ENCODE data around the gene NRXN3. TPM values are rescaled to one million over a fixed set of nuclear protein-coding genes. Genes with fewer than 3 reads are reported as not detected.
A peak's percentile ranks its signal among the peaks of the same experiment; 100 is the strongest.

Gene NRXN3
- total and polyA plus RNA-seq, 2 of the 13 experiments (the other 11 are each of a cell fraction or from before 2014, with no cell fraction given), result 0.03 TPM; not detected in 1

DNA sequence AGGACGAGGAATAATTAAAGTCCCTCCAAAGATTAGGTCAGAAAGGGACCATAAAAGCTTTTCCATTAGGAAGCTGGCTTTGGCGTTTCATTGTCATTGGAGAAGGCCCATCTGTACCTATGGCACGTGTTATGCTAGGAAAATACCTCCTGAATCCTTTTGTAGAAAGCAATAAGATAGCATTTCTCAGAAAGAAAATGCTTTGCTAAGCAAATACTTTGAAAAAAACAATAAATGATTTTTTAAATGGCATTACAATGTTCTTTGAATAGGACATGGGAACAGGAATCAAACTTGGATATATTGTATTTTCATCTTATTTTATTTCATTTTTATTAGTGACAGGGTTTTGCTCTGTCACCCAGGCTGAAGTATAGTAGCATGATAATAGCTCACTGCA, 967.7 kb downstream of the NRXN3 start:
- no peak for DNase-seq (ENCODE audit: low spot score)
- intact Hi-C loops (cut with micrococcal nuclease; ENCODE audit: unreplicated experiment), result no loop called here

DNA sequence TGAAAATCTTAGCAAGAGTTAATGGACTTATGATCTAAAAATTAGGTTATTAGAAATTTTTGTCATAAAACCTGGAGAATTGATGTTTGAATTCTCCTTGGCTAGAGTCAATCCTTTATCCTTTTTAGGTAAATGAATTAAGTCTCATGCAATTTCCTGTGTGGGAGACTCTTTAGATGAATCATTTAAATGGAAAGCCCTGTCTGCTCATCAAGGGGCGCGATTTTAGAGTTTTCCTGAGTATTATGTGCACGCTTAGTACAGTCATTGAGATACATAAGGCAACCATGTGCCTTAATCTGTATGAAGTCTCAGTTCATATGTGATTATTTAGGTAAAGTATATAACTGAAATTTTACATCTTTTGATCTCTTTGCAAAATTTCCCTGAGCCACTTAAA, 974.7 kb downstream of the NRXN3 start:
- no peak overlapping the region for H3K4me2 ChIP-seq (ENCODE audit: low read depth, low read length)
- H3K9ac ChIP-seq (ENCODE audit: insufficient read depth, low read depth, low read length), result no peak overlapping the region
- H4K20me1 ChIP-seq (ENCODE audit: insufficient read depth, low read length), result no peaks in the 10 kb centered on the region
- H3K79me2 ChIP-seq (ENCODE audit: insufficient read depth, low read length), result no peaks in the 10 kb centered on the region
- WGBS (ENCODE audit: low lambda C conversion rate), result 8% methylated on average over 3 of the region's 3 CpGs
- DNase-seq (ENCODE audit: low spot score), result no peak
- ChIA-PET POLR2A (no interaction called here), CTCF (ENCODE audit: low intra/inter-chr PET ratio, low total read pairs) (no interaction called here)
- TF ChIP-seq NFYC (CRISPR knock-in tag; IDR thresholded peaks at IDR 0.05), result no peak
- TF ChIP-seq ZFX (CRISPR knock-in tag; IDR thresholded peaks at IDR 0.05; ENCODE audit: low read depth), result no peak
- no peak for TF ChIP-seq ZNF562 (CRISPR knock-in tag; IDR thresholded peaks at IDR 0.05; ENCODE audit: borderline replicate concordance)
- TF ChIP-seq ZNF3 (CRISPR knock-in tag; IDR thresholded peaks at IDR 0.05), result no peak
- no peak for TF ChIP-seq HIC2 (CRISPR knock-in tag; IDR thresholded peaks at IDR 0.05; ENCODE audit: low read depth)
- TF ChIP-seq, protein P1, sequence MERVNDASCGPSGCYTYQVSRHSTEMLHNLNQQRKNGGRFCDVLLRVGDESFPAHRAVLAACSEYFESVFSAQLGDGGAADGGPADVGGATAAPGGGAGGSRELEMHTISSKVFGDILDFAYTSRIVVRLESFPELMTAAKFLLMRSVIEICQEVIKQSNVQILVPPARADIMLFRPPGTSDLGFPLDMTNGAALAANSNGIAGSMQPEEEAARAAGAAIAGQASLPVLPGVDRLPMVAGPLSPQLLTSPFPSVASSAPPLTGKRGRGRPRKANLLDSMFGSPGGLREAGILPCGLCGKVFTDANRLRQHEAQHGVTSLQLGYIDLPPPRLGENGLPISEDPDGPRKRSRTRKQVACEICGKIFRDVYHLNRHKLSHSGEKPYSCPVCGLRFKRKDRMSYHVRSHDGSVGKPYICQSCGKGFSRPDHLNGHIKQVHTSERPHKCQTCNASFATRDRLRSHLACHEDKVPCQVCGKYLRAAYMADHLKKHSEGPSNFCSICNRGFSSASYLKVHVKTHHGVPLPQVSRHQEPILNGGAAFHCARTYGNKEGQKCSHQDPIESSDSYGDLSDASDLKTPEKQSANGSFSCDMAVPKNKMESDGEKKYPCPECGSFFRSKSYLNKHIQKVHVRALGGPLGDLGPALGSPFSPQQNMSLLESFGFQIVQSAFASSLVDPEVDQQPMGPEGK (CRISPR knock-in tag; IDR thresholded peaks at IDR 0.05), result no peak
- TF ChIP-seq AHDC1 (CRISPR knock-in tag; IDR thresholded peaks at IDR 0.05; ENCODE audit: borderline replicate concordance), result no peak
- no peak for TF ChIP-seq ZNF841 (CRISPR knock-in tag; IDR thresholded peaks at IDR 0.05; ENCODE audit: borderline replicate concordance)
- no peak for ATAC-seq
- BruUV-seq (replicated peaks), result no TSS peak
- no peak for FAIRE-seq
- no peak overlapping the region for H3K27ac ChIP-seq (ENCODE audit: extremely low read length, insufficient read depth, low read length)
- H3K9me3 ChIP-seq (ENCODE audit: low read length), result peaks cover 95% of the 10 kb centered on the region
- no peaks in the 10 kb centered on the region for H3K36me3 ChIP-seq (replicated peaks in 1 of 2; ENCODE audit: control insufficient read depth in 1 of 2, insufficient read depth in 2 of 2, low read length in 2 of 2)
- no peak overlapping the region for H2AFZ ChIP-seq (ENCODE audit: low read length)
- in situ Hi-C loops (cut with HindIII; ENCODE audit: extremely low pct_ligation_motif_present, low pct_unique_long_range_greater_than_20kb), result no loop called here
- no peaks in the 10 kb centered on the region for H3K27me3 ChIP-seq (ENCODE audit: control insufficient read depth in 1 of 2, insufficient read depth in 2 of 2, low read length in 2 of 2)
- no peaks in the 10 kb centered on the region for H3K4me1 ChIP-seq (ENCODE audit: insufficient read depth, low read length)
- H3K4me3 ChIP-seq (replicated peaks in 1 of 3; ENCODE audit: insufficient read depth in 1 of 3, low read depth in 2 of 3, low read length in 3 of 3), result no peak overlapping the region
- intact Hi-C loops (cut with micrococcal nuclease; ENCODE audit: unreplicated experiment), result no loop called here

More for the DNA sequence above, 967.7 kb downstream of the NRXN3 start:
- no peak overlapping the region for H3K4me3 ChIP-seq (replicated peaks in 1 of 3; ENCODE audit: insufficient read depth in 1 of 3, low read depth in 2 of 3, low read length in 3 of 3)
- no peak overlapping the region for H3K4me2 ChIP-seq (ENCODE audit: low read depth, low read length)
- H3K9ac ChIP-seq (ENCODE audit: insufficient read depth, low read depth, low read length), result no peak overlapping the region
- FAIRE-seq, result no peak
- no peak overlapping the region for H2AFZ ChIP-seq (ENCODE audit: low read length)
- no peaks in the 10 kb centered on the region for H3K4me1 ChIP-seq (ENCODE audit: insufficient read depth, low read length)
- H3K9me3 ChIP-seq (ENCODE audit: low read length), result peaks cover 86% of the 10 kb centered on the region
- no peak for ATAC-seq
- H3K79me2 ChIP-seq (ENCODE audit: insufficient read depth, low read length), result no peaks in the 10 kb centered on the region
- H4K20me1 ChIP-seq (ENCODE audit: insufficient read depth, low read length), result no peaks in the 10 kb centered on the region
- in situ Hi-C loops (cut with HindIII; ENCODE audit: extremely low pct_ligation_motif_present, low pct_unique_long_range_greater_than_20kb), result no loop called here
- TF ChIP-seq KMT2A (CRISPR knock-in tag; IDR thresholded peaks at IDR 0.05), result no peak
- TF ChIP-seq MAFF (IDR thresholded peaks at IDR 0.05; ENCODE audit: low read depth, low read length), result peak; percentile 78
- TF ChIP-seq MAFK (conservative IDR thresholded peaks at IDR 0.05 in 1 of 2, IDR thresholded peaks at IDR 0.05 in 1 of 2; ENCODE audit: low read length in 2 of 2), result peak; percentile 72 to 87
- ChIA-PET POLR2A (no interaction called here), CTCF (ENCODE audit: low intra/inter-chr PET ratio, low total read pairs) (no interaction called here)
- H3K36me3 ChIP-seq (replicated peaks in 1 of 2; ENCODE audit: control insufficient read depth in 1 of 2, insufficient read depth in 2 of 2, low read length in 2 of 2), result no peaks in the 10 kb centered on the region
- H3K27me3 ChIP-seq (ENCODE audit: control insufficient read depth in 1 of 2, insufficient read depth in 2 of 2, low read length in 2 of 2), result no peaks in the 10 kb centered on the region
- no TSS peak for BruUV-seq (replicated peaks)
- no peak overlapping the region for H3K27ac ChIP-seq (ENCODE audit: extremely low read length, insufficient read depth, low read length)
- under 1% methylated on average over 3 of the region's 3 CpGs for WGBS (ENCODE audit: low lambda C conversion rate)

All from HepG2 (cell line).